GM19468 (cell line): ENCODE data around the gene ITGB3.
"Not testable (repeated sequence)": the region's sequence is repeated elsewhere in the genome, so short reads cannot be mapped to it uniquely, and the experiment has no call there.

ENCODE experiments used
- ATAC-seq: cut with Tn5 transposase; IDR thresholded peaks from one replicate; pipeline ENCODE4 v1.9.1; 2021; ENCODE audit warnings: mild to moderate bottlenecking, moderate library complexity, moderate number of reproducible peaks; ENCODE audit not compliant: unreplicated experiment; ENCODE audit errors: extremely low read depth

The ITGB3 gene

GRCh38 chr17:47240806-47241205 lies 12.8 kb upstream of the ITGB3 start:
- no peak for ATAC-seq

- ATAC-seq: no peak
Measured at GRCh38 chr17:47242648-47243047, 11.0 kb upstream of the ITGB3 start.

- ATAC-seq: no peak
Measured at GRCh38 chr17:47243737-47244598, 9.7 kb upstream of the ITGB3 start.

- no peak for ATAC-seq
Measured at GRCh38 chr17:47244697-47245096, 8.9 kb upstream of the ITGB3 start.

GRCh38 chr17:47246120-47246519 lies 7.5 kb upstream of the ITGB3 start:
- ATAC-seq: no peak

GRCh38 chr17:47250855-47251254 lies 2.8 kb upstream of the ITGB3 start:
- no peak for ATAC-seq

DNA sequence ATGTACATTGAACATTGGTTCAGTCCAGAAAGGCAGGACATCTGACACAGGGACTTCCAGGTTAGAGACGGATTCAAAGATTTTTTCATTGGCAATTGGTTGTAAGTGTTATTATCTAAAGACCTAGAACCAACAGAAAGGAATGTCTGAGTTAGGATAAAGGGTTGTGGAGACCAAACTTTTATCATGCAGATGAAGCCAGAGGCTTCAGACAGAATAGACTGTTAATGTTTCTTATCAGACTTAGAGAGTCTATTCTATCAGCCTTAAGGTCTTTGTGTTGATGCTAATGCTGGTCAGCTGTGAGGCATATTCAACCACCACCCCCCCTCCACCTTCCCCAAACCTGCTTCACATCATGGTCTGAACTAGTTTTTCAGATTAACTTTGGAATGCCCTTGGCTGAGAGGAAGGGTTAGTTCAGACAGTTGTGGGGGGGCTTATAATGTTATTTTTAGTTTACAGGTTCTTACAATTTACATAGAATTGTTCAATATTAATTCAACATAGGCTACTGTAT lies 2.1 kb upstream of the ITGB3 start:
- ATAC-seq: no peak

DNA sequence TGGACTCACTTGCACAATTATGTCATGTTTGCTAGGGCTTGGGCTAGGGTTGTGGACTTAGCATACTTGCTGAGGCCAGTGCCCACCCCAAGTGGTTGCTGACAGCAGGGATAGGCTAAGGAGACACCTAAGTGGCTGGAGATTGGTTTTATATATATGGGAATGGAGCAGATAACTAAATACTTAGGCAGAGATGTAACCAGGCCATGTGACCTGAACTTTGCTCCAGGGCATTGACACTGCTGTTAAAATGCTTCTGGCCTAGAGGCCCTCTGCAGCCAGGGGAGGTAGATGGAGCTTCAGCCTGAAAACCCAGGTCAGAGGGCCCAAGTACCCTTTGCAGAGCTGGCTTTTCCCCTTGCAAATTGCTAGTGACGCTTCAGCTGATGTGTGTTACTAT lies 1.4 kb upstream of the ITGB3 start:
- ATAC-seq: no peak

- no peak for ATAC-seq
Measured at GRCh38 chr17:47252766-47253512, 688 bp upstream of the ITGB3 start.

GRCh38 chr17:47254403-47254943 lies 846 bp downstream of the ITGB3 start:
- no peak for ATAC-seq

GRCh38 chr17:47257651-47258339 lies 4.2 kb downstream of the ITGB3 start:
- ATAC-seq: no peak

DNA sequence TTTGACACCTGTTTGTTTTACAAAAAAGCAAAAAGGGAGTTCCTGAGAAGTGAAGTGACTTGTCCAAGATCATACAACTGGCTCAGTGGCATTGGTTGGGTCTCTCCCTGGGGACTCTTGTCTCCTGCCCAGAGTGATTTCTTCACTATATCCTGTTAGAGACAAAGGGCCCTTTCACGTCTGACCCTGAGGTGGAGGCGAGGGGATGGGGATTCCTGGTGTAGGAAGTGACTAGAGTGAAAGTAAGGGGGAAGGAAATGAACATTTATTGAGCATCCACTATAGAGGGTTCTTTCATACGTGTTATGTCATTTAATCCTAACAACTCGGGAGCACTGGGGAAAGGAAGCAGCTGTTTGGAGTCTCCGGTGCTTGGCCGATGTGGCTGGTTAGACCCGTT lies 9.0 kb downstream of the ITGB3 start:
- ATAC-seq: no peak

DNA sequence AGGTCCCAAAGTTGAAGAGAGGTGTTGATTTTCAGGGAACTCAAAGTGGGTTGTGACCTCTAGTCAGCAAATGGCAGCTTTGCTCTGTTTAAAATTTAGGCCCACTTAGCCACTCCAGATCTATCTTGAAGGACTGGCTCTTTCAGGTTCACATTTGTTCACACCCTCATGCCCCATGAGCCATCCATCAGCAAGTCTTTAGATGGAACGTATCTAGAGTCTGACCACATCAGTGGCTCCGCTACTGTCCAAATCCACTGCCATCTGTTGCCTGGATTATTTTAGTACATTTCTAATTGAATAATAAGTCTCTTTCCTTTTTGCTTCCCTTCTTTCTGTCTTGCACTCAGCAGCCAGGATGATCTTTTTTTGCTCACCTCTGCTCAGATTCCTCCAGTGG lies 10.5 kb downstream of the ITGB3 start:
- ATAC-seq: no peak

GRCh38 chr17:47265983-47266541 lies 12.4 kb downstream of the ITGB3 start:
- ATAC-seq: no peak

GRCh38 chr17:47266782-47267181 lies 13.2 kb downstream of the ITGB3 start:
- no peak for ATAC-seq

- ATAC-seq: no peak
Measured at GRCh38 chr17:47267354-47267828, 13.8 kb downstream of the ITGB3 start.

GRCh38 chr17:47268964-47269363 lies 15.3 kb downstream of the ITGB3 start:
- ATAC-seq: not testable (repeated sequence)

- ATAC-seq: not testable (repeated sequence)
Measured at GRCh38 chr17:47269561-47270280, 16.1 kb downstream of the ITGB3 start.

DNA sequence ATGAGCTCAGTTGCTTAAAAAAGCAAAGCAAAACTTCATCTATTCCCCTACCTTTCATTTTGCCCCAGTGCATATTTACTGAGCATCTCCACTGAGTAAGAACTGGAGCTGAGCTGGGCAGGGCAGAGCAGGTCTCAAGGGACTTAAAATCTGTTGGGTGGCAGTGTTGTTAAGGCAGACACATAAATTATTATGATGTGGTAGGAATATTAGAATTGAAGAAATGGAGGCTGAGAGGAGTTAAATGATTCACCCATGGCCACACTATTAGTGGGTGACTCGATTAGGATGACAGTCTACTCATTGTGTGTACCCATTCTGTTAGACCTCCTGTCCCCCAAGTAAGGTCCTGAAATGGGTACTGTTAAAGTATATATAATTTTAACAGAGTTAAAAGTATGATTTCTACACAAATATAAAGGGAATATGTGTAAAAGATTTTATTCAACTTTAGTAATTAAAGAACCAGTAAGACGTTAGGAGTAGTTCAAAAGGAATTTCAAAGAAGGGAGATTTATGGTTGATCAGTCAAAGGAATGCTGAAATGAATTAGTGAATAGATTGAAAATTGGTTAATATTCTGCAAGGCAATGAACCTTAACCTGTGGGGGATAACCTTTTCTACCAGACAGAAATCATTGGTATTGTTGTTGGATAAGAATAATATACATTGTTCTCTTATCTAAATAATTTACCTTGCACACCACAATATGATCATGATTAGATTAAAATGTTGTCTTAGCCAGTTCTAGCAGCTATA lies 17.5 kb downstream of the ITGB3 start:
- no peak for ATAC-seq
